ENCODE measurements around the gene TXNIP. TPM values are rescaled to one million over a fixed set of nuclear protein-coding genes. Genes with fewer than 3 reads are reported as not detected.
"Not testable (repeated sequence)": the region's sequence is repeated elsewhere in the genome, so short reads cannot be mapped to it uniquely, and the experiment has no call there.

TXNIP gene
- total RNA-seq, 3 donors from 2014 or later: 2,506 to 3,955 (median 3,543) TPM

DNA sequence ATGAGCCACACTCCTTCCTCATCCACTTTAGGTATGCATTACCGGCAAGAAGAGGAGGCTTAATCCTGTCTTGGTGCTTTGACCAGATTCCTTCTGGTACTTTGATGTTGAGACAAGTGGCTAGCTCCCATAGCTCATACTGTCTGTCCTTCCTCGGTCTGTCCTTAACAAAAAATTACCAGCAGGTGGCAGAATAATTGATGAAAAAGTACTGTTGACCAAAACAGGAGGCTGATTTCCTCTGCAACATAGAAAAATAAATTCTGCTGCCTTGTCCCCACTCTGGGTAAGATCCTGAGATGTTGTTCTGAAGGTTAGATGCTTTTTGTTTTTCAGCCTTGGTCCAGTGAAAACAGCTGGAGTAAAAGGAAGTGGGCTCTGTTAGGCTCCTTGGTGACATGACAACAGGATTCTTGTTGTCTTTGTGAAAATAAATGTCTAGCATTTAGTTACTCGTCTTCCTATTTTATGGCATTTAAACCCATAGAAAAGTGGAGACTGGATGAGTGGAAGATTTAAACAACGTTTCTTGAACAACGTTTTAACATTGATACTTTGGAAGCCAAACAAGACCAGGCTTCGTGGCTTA lies 36.3 kb upstream of the TXNIP start:
- DNase-seq (ENCODE audit: low spot score in 2 of 2): no peak
- TF ChIP-seq POLR2A (IDR thresholded peaks at IDR 0.05) (no peak), POLR2AphosphoS5 (IDR thresholded peaks at IDR 0.05) (no peak)
- TF ChIP-seq, protein P1, sequence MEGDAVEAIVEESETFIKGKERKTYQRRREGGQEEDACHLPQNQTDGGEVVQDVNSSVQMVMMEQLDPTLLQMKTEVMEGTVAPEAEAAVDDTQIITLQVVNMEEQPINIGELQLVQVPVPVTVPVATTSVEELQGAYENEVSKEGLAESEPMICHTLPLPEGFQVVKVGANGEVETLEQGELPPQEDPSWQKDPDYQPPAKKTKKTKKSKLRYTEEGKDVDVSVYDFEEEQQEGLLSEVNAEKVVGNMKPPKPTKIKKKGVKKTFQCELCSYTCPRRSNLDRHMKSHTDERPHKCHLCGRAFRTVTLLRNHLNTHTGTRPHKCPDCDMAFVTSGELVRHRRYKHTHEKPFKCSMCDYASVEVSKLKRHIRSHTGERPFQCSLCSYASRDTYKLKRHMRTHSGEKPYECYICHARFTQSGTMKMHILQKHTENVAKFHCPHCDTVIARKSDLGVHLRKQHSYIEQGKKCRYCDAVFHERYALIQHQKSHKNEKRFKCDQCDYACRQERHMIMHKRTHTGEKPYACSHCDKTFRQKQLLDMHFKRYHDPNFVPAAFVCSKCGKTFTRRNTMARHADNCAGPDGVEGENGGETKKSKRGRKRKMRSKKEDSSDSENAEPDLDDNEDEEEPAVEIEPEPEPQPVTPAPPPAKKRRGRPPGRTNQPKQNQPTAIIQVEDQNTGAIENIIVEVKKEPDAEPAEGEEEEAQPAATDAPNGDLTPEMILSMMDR (IDR thresholded peaks at IDR 0.05): peak; percentile 24 to 43 (median 28)
- Histone ChIP-seq H3K4me3 (no peak overlapping the region), H3K36me3 (no peaks in the 10 kb centered on the region), H3K27me3 (no peaks in the 10 kb centered on the region), H3K9me3 (no peaks in the 10 kb centered on the region), H3K4me1 (no peaks in the 10 kb centered on the region), H3K27ac (no peak overlapping the region)
- intact Hi-C loops (cut with DNase I; ENCODE audit: low total_unique reads): no loop called here

DNA sequence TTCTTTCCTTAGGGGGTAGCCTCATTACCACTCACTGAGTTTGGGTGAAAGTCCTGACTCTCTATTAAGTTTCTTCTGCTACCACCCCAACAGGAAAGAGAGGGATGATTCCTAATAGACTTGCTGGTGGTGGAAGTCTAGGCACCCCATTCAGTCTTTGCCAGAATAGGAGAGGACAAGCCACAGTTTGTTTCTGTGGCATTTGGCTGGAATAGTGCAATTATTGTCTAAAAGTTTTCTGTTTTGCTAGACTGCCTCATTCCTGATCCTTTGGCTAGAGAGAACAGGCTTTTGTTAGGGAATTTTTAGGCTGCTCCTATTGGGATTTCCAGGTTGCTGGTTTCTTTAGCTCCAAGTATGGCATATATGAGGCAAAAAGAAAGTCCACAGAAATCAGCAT lies 35.1 kb upstream of the TXNIP start:
- H3K36me3 ChIP-seq: no peaks in the 10 kb centered on the region
- TF ChIP-seq, protein P1 (IDR thresholded peaks at IDR 0.05): no peak
- TF ChIP-seq POLR2AphosphoS5 (IDR thresholded peaks at IDR 0.05) (no peak), POLR2A (IDR thresholded peaks at IDR 0.05) (no peak)
- H3K27ac ChIP-seq: no peak overlapping the region
- intact Hi-C loops (cut with DNase I; ENCODE audit: low total_unique reads): no loop called here
- H3K27me3 ChIP-seq: no peaks in the 10 kb centered on the region
- no peak overlapping the region for H3K4me3 ChIP-seq
- DNase-seq (ENCODE audit: low spot score in 2 of 2): no peak
- H3K4me1 ChIP-seq: no peaks in the 10 kb centered on the region
- no peaks in the 10 kb centered on the region for H3K9me3 ChIP-seq

DNA sequence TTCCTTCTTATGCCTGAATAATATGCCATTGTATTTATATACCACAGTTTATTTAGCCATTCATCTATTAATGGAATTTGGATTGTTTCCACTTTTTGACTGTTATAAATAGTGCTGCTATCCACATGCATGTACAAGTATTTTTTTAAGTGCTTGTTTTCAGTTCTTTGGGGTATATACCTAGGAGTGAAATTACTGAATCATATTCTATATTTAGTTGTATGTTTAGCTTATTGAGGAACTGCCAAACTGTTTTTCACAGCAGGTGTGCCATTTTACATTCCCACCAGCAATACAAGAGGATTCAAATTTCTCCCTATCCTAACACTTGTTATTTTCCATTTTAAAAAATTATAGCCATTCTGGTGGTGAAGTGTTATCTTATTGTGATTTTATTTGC lies 32.7 kb upstream of the TXNIP start:
- H3K9me3 ChIP-seq: no peaks in the 10 kb centered on the region
- no peak for TF ChIP-seq POLR2A (IDR thresholded peaks at IDR 0.05)
- TF ChIP-seq POLR2AphosphoS5 (IDR thresholded peaks at IDR 0.05): no peak
- TF ChIP-seq, protein P1 (IDR thresholded peaks at IDR 0.05): no peak
- H3K36me3 ChIP-seq: no peaks in the 10 kb centered on the region
- H3K27me3 ChIP-seq: no peaks in the 10 kb centered on the region
- no peaks in the 10 kb centered on the region for H3K4me1 ChIP-seq
- intact Hi-C loops (cut with DNase I; ENCODE audit: low total_unique reads): no loop called here
- H3K4me3 ChIP-seq: no peak overlapping the region
- no peak overlapping the region for H3K27ac ChIP-seq
- no peak for DNase-seq (ENCODE audit: low spot score in 2 of 2)

DNA sequence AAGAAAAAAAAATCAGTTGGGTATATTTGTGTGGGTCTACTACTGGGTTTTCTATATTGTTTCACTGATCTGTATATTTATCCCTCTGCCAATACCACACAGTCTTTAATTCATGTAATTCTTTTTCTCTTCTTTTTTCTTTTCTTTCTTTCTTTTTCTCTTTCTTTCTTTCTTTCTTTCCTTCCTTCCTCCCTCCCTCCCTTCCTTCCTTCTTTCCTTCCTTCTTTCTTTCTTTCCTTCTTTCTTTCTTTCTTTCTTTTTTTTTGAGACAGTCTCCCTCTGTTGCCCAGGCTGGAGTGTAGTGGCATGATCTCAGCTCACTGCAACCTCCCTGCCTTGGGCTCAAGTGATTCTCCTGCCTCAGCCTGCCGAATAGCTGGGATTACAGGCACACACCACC lies 30.3 kb upstream of the TXNIP start:
- H3K27ac ChIP-seq; DNase-seq (ENCODE audit: low spot score in 2 of 2); H3K4me1 ChIP-seq; H3K4me3 ChIP-seq; intact Hi-C loops (cut with DNase I; ENCODE audit: low total_unique reads); H3K36me3 ChIP-seq; H3K27me3 ChIP-seq; H3K9me3 ChIP-seq: not testable (repeated sequence)

DNA sequence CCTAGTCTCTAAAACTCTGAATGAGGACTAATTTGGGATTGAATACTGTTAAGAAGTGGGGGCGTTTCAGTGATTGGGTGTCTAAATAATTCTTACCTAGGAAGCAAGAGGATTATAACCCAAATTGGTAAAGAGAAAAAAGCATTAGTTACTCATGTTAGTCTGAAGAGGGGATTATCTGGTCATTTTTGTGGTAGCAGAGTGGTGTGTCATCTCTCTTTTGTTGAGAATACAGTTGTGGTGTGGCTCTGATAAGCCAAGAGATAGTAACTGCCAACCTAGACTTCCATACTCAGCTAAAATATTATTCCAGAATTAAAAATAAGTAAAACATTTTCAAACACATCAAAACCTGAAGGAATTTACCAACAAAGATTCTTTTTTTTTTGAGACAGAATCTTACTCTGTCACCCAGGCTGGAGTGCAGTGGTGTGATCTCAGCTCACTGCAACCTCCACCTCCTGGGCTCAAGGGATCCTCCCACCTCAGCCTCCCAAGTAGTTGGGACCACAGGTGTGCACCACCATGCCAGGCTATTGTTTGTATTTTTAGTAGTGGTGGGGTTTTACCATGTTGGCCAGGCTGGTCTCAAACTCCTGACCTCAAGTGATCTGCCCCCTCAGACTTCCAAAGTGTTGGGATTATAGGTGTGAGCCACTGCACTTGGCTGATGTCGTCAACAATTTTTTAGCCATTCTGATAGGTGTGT lies 29.6 kb upstream of the TXNIP start:
- H3K36me3 ChIP-seq; intact Hi-C loops (cut with DNase I; ENCODE audit: low total_unique reads); H3K9me3 ChIP-seq; H3K27me3 ChIP-seq; H3K4me3 ChIP-seq; H3K27ac ChIP-seq; DNase-seq (ENCODE audit: low spot score in 2 of 2); H3K4me1 ChIP-seq: not testable (repeated sequence)

DNA sequence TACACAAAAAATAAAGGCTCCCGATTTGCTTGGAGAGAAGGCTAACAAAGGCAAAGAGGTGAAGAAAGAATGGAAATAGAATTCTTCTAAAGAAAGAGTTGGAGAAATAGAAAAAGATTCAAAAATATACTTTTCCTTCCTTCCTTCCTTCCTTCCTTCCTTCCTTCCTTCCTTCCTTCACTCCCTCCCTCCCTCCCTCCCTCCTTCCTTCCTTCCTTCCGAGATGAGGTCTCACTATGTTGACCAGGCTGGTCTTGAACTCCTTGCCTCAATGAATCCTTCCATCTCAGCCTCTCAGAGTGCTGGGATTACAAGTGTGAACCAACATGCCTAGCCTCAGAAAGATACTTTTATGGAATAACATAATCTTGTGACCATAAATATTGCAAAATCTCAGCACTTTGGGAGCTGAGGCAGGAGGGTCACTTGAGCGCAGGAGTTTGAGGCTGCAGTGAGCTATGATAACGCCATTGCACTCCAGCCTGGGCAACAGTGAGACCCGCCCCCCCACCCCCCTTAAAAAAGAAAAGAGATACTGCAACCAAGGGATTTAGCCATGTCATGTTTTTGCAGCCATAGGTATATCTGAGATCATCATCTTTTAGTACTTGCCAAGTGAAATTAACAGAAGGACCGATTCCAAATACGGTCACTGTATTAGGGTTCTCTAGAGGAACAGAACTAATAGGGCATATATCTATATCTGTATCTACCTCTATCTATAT lies 26.2 kb upstream of the TXNIP start:
- Histone ChIP-seq H3K27me3 (peaks cover 0 to 21% of the 10 kb centered on the region in 2 donors), H3K9me3 (no peaks in the 10 kb centered on the region), H3K27ac (no peak overlapping the region), H3K4me1 (peaks cover 0 to 4% of the 10 kb centered on the region in 2 donors), H3K36me3 (no peaks in the 10 kb centered on the region), H3K4me3 (no peak overlapping the region)
- TF ChIP-seq POLR2A (IDR thresholded peaks at IDR 0.05): no peak
- TF ChIP-seq, protein P1 (IDR thresholded peaks at IDR 0.05): no peak
- TF ChIP-seq POLR2AphosphoS5 (IDR thresholded peaks at IDR 0.05): no peak
- DNase-seq (ENCODE audit: low spot score in 2 of 2): no peak
- intact Hi-C loops (cut with DNase I; ENCODE audit: low total_unique reads): no loop called here

All from breast epithelium (tissue), 4 donors.